Loucy (cell line): ENCODE results near the gene CRNN.

ENCODE experiments used
- H2AFZ ChIP-seq: fragments of 200-600 bp; sonication (generic); 2 replicates; pipeline ENCODE4 v1.6.0; 2016; ENCODE audit warnings: antibody characterized with exemption, mild to moderate bottlenecking, low read length, moderate library complexity
- H3F3A ChIP-seq: fragments of 200-600 bp; 2 replicates; pipeline ENCODE4 v1.6.0; 2016; ENCODE audit warnings: antibody characterized with exemption, low read depth, mild to moderate bottlenecking
- H3K27me3 ChIP-seq: fragments of 200-600 bp; sonication (generic); 2 replicates; pipeline ENCODE4 v1.6.1; 2014; ENCODE audit warnings: low read length, mild to moderate bottlenecking; ENCODE audit not compliant: insufficient read depth, poor library complexity, severe bottlenecking
- H3K36me3 ChIP-seq: fragments of 200-600 bp; sonication (generic); 2 replicates; pipeline ENCODE4 v1.6.1; 2016; ENCODE audit warnings: low read length; ENCODE audit not compliant: insufficient read depth
- H3K4me1 ChIP-seq: fragments of 200-600 bp; sonication (generic); 2 replicates; pipeline ENCODE4 v1.5.1; 2014; ENCODE audit warnings: low read length, mild to moderate bottlenecking; ENCODE audit not compliant: insufficient read depth, poor library complexity, severe bottlenecking
- H3K4me2 ChIP-seq: fragments of 200-600 bp; sonication (generic); 2 replicates; pipeline ENCODE4 v1.6.0; 2014; ENCODE audit warnings: antibody characterized with exemption, low read length, low read depth, mild to moderate bottlenecking; ENCODE audit not compliant: poor library complexity, severe bottlenecking
- H3K4me3 ChIP-seq: fragments of 200-600 bp; sonication (generic); 2 replicates; pipeline ENCODE4 v1.5.1; 2014; ENCODE audit warnings: low read length, mild to moderate bottlenecking, mixed read lengths; ENCODE audit not compliant: poor library complexity, severe bottlenecking
- H3K79me2 ChIP-seq: fragments of 200-600 bp; sonication (generic); 2 replicates; pipeline ENCODE4 v1.6.1; 2014; ENCODE audit warnings: low read length; ENCODE audit not compliant: insufficient read depth
- H3K9ac ChIP-seq: fragments of 200-600 bp; sonication (generic); 2 replicates; pipeline ENCODE4 v1.6.0; 2014; ENCODE audit warnings: mild to moderate bottlenecking, low read depth, low read length, moderate library complexity; ENCODE audit not compliant: poor library complexity, severe bottlenecking
- H3K9me2 ChIP-seq: fragments of 200-600 bp; sonication (generic); replicated peaks from 2 replicates; pipeline ENCODE4 v1.6.1; 2016; ENCODE audit warnings: low read depth, low read length, mixed read lengths
- H3K9me3 ChIP-seq: fragments of 200-600 bp; sonication (generic); 2 replicates; pipeline ENCODE4 v1.6.1; 2014; ENCODE audit warnings: mild to moderate bottlenecking, antibody characterized with exemption, low read length, low read depth; ENCODE audit not compliant: insufficient read depth
- H4K20me1 ChIP-seq: fragments of 200-600 bp; sonication (generic); 2 replicates; pipeline ENCODE4 v1.6.0; 2014; ENCODE audit warnings: antibody characterized with exemption, low read length, mild to moderate bottlenecking; ENCODE audit not compliant: insufficient read depth, poor library complexity, severe bottlenecking
- CTCF ChIP-seq: fragments of 200-600 bp; sonication (generic); conservative IDR thresholded peaks from 2 replicates; pipeline ENCODE4 v1.5.1; 2014; ENCODE audit warnings: mild to moderate bottlenecking, antibody characterized with exemption, low read length
- EZH2phosphoT487 ChIP-seq: fragments of 200-600 bp; IDR thresholded peaks from 2 replicates; pipeline ENCODE4 v1.6.1; 2018; ENCODE audit warnings: antibody characterized with exemption, mild to moderate bottlenecking, moderate library complexity, borderline replicate concordance

Gene CRNN

DNA sequence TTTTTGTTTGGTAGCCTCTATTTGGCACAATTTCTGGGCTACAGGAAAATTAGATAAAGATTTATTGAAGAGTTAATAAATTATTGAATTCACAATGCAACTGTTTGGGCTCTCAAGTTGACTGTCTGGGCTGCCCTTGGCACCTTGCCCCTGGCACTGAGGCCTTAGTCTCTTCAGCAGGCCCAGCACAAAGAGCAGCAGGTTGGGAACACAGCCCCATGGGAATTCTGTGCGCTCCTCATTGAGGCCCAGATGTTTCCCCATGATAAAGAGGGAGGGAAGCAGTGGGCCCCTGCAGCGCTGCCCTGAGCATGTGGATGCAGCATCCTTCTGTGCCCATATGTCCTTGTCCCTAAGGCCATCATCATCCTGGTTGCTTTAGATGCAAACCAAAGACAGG is 2.9 kb downstream of the CRNN start:
- Histone ChIP-seq H3K79me2 (no peaks in the 10 kb centered on the region), H3K27me3 (no peaks in the 10 kb centered on the region), H3K4me3 (no peak overlapping the region), H4K20me1 (no peaks in the 10 kb centered on the region), H3K9ac (no peak overlapping the region), H2AFZ (no peak overlapping the region), H3K36me3 (no peaks in the 10 kb centered on the region), H3K4me1 (no peaks in the 10 kb centered on the region), H3K4me2 (no peak overlapping the region), H3K9me3 (no peaks in the 10 kb centered on the region), H3F3A (no peaks in the 10 kb centered on the region), H3K9me2 (no peaks in the 10 kb centered on the region)
- TF ChIP-seq EZH2phosphoT487 (no peak), CTCF (no peak)

GRCh38 chr1:152410599-152410998 is 3.5 kb downstream of the CRNN start:
- no peaks in the 10 kb centered on the region for H3K79me2 ChIP-seq
- no peak overlapping the region for H2AFZ ChIP-seq
- TF ChIP-seq CTCF (no peak), EZH2phosphoT487 (no peak)
- H3K9me3 ChIP-seq: no peaks in the 10 kb centered on the region
- no peaks in the 10 kb centered on the region for H3K36me3 ChIP-seq
- H4K20me1 ChIP-seq: no peaks in the 10 kb centered on the region
- no peak overlapping the region for H3K4me2 ChIP-seq
- H3K4me1 ChIP-seq: no peaks in the 10 kb centered on the region
- H3F3A ChIP-seq: no peaks in the 10 kb centered on the region
- no peak overlapping the region for H3K9ac ChIP-seq
- no peaks in the 10 kb centered on the region for H3K27me3 ChIP-seq
- no peak overlapping the region for H3K4me3 ChIP-seq
- no peaks in the 10 kb centered on the region for H3K9me2 ChIP-seq

- no peaks in the 10 kb centered on the region for H3K9me3 ChIP-seq
- no peaks in the 10 kb centered on the region for H3K4me1 ChIP-seq
- no peaks in the 10 kb centered on the region for H3K36me3 ChIP-seq
- H3K79me2 ChIP-seq: no peaks in the 10 kb centered on the region
- H3K27me3 ChIP-seq: no peaks in the 10 kb centered on the region
- H3K4me2 ChIP-seq: no peak overlapping the region
- TF ChIP-seq EZH2phosphoT487 (no peak), CTCF (no peak)
- no peaks in the 10 kb centered on the region for H4K20me1 ChIP-seq
- H3F3A ChIP-seq: no peaks in the 10 kb centered on the region
- no peaks in the 10 kb centered on the region for H3K9me2 ChIP-seq
- no peak overlapping the region for H2AFZ ChIP-seq
- no peak overlapping the region for H3K9ac ChIP-seq
- H3K4me3 ChIP-seq: no peak overlapping the region
Measured at GRCh38 chr1:152410028-152410427, 4.0 kb downstream of the CRNN start.
